ENCODE results near the gene CACNG1.

GRCh38 chr17:67079491-67079890, 35.1 kb downstream of the CACNG1 start:
- TF ChIP-seq CTCF (conservative IDR thresholded peaks at IDR 0.05 in 1 of 2, IDR thresholded peaks at IDR 0.05 in 1 of 2; ENCODE audit: low read depth in 1 of 2, low read length in 2 of 2) (no peak), EZH2 (IDR thresholded peaks at IDR 0.05; ENCODE audit: low read length, missing control alignments) (no peak)

Measured in fibroblast of lung (primary cell).